Neural progenitor cell (in vitro differentiated cells): ENCODE data around the gene VPS72. TPM values are rescaled to one million over a fixed set of nuclear protein-coding genes. Genes with fewer than 3 reads are reported as not detected.

Experiments used
- DNase-seq: peaks from one replicate; pipeline ENCODE4 v3.0.0-alpha.2; 2016; ENCODE audit warnings: low spot score
- H2AFZ ChIP-seq: fragments of 200-600 bp; sonication (generic); replicated peaks from 2 replicates; pipeline ENCODE4 v1.6.1; 2016; ENCODE audit warnings: antibody characterized with exemption
- H3F3A ChIP-seq: fragments of 200-600 bp; sonication (generic); 2 replicates; pipeline ENCODE4 v1.6.1; 2016; ENCODE audit warnings: antibody characterized with exemption, low read depth
- H3K27ac ChIP-seq: fragments of 200-600 bp; sonication (generic); 2 replicates; pipeline ENCODE4 v1.5.1; 2016; ENCODE audit warnings: mild to moderate bottlenecking
- H3K27me3 ChIP-seq: fragments of 200-600 bp; sonication (generic); 2 replicates; pipeline ENCODE4 v1.6.1; 2016; ENCODE audit warnings: mild to moderate bottlenecking, moderate library complexity
- H3K36me3 ChIP-seq: fragments of 200-600 bp; sonication (generic); 2 replicates; pipeline ENCODE4 v1.5.1; 2016
- H3K4me1 ChIP-seq: fragments of 200-600 bp; sonication (generic); 2 replicates; pipeline ENCODE4 v1.6.1; 2016; ENCODE audit warnings: mixed run types
- H3K4me2 ChIP-seq: fragments of 200-600 bp; sonication (generic); 2 replicates; pipeline ENCODE4 v1.6.1; 2016
- H3K4me3 ChIP-seq: fragments of 200-600 bp; sonication (generic); 2 replicates; pipeline ENCODE4 v1.5.1; 2016
- H3K79me2 ChIP-seq: fragments of 200-600 bp; sonication (generic); 2 replicates; pipeline ENCODE4 v1.6.1; 2016; ENCODE audit warnings: low read depth
- H3K9ac ChIP-seq: fragments of 200-600 bp; sonication (generic); 2 replicates; pipeline ENCODE4 v1.6.1; 2016
- H3K9me3 ChIP-seq: fragments of 200-600 bp; sonication (generic); 2 replicates; pipeline ENCODE4 v1.5.1; 2016; ENCODE audit warnings: low read depth
- H4K20me1 ChIP-seq: fragments of 200-600 bp; sonication (generic); 2 replicates; pipeline ENCODE4 v1.6.1; 2016; ENCODE audit warnings: low read depth
- H3K27ac Mint-ChIP-seq: 3 replicates; pipeline ENCODE4 v1.8.0; 2021; ENCODE audit warnings: mixed read lengths
- H3K27me3 Mint-ChIP-seq: 2 replicates; pipeline ENCODE4 v1.8.0; 2022; ENCODE audit warnings: low read depth, mild to moderate bottlenecking, inconsistent platforms, moderate library complexity, mixed read lengths; ENCODE audit not compliant: insufficient read depth
- H3K36me3 Mint-ChIP-seq: 3 replicates; pipeline ENCODE4 v1.8.0; 2021; ENCODE audit warnings: mixed read lengths
- H3K4me1 Mint-ChIP-seq: 3 replicates; pipeline ENCODE4 v1.8.0; 2021; ENCODE audit warnings: mixed read lengths
- H3K4me3 Mint-ChIP-seq: 3 replicates; pipeline ENCODE4 v1.8.0; 2021; ENCODE audit warnings: mild to moderate bottlenecking, moderate library complexity, mixed read lengths
- H3K9me3 Mint-ChIP-seq: 3 replicates; pipeline ENCODE4 v1.8.0; 2020; ENCODE audit warnings: mixed read lengths
- EZH2 ChIP-seq: fragments of 200-600 bp; sonication (generic); IDR thresholded peaks from 2 replicates; pipeline ENCODE4 v1.6.1; 2017; ENCODE audit warnings: antibody characterized with exemption, mild to moderate bottlenecking, moderate library complexity
- EZH2phosphoT487 ChIP-seq: fragments of 200-600 bp; sonication (generic); IDR thresholded peaks from 2 replicates; pipeline ENCODE4 v1.6.1; 2017; ENCODE audit warnings: antibody characterized with exemption
- total RNA-seq: library from RNA; depleted of rRNA; stranded (reverse); fragments of >200 nt; gene quantifications from 2 replicates; pipeline ENCODE4 v1.2.3, GENCODE V29; 2015; ENCODE audit warnings: low replicate concordance
- TF ChIP-seq, protein P1 (sequence below): fragments of 200-600 bp; sonication (generic); IDR thresholded peaks from 2 replicates; pipeline ENCODE4 v1.5.1; 2017; ENCODE audit warnings: antibody characterized with exemption, mild to moderate bottlenecking

The VPS72 gene
- total RNA-seq, 1 donor from 2014 or later = 117 TPM

DNA sequence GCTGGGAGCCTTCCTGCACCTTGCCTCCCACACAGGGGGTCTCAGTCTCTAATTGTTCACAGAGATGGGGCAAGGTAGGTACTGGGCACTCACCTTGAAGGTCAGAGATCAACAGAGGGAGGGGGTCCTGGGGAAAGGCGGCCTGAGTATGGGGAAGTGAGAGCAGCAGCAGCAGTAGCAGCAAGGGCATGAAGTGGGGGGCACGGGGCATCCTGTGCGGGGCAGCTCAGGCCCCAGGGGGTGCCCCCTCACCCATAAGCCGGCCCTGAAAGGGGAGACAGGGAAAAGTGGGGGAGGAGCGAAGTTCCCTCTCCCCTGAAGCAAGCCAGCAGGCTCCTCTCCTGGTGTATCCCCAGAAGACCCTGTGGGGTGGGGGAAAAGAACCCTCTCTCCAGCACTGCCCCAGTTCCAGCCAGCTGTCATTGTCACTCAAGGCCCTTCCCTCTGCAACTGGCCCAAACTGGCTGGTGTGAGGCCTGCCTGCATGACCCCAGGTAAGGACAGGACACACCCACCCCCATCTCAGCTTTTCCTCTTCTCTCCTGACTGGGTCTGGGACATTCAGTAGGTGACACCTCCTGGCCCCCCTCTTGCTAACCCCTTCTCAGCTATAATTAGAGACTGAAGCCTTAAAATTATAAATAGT is 47.5 kb downstream of the VPS72 start:
- Mint-ChIP-seq H3K27me3 (peaks cover 16% of the 10 kb centered on the region), H3K9me3 (no peaks in the 10 kb centered on the region), H3K4me3 (peak overlapping the region; percentile 77), H3K27ac (peak overlapping the region; percentile 18), H3K36me3 (peaks cover 15% of the 10 kb centered on the region), H3K4me1 (peaks cover 37% of the 10 kb centered on the region)
- Histone ChIP-seq H3K4me3 (no peak overlapping the region), H3K27me3 (peaks cover 21% of the 10 kb centered on the region), H3K27ac (no peak overlapping the region), H4K20me1 (peaks cover 26% of the 10 kb centered on the region), H3K36me3 (no peaks in the 10 kb centered on the region), H3K4me1 (peaks cover 30% of the 10 kb centered on the region), H3K9me3 (no peaks in the 10 kb centered on the region), H3K4me2 (no peak overlapping the region), H3K79me2 (no peaks in the 10 kb centered on the region), H2AFZ (no peak overlapping the region), H3F3A (peaks cover 21% of the 10 kb centered on the region), H3K9ac (no peak overlapping the region)
- DNase-seq = peak; percentile 5
- TF ChIP-seq EZH2phosphoT487 (no peak), EZH2 (no peak)
- TF ChIP-seq, protein P1, sequence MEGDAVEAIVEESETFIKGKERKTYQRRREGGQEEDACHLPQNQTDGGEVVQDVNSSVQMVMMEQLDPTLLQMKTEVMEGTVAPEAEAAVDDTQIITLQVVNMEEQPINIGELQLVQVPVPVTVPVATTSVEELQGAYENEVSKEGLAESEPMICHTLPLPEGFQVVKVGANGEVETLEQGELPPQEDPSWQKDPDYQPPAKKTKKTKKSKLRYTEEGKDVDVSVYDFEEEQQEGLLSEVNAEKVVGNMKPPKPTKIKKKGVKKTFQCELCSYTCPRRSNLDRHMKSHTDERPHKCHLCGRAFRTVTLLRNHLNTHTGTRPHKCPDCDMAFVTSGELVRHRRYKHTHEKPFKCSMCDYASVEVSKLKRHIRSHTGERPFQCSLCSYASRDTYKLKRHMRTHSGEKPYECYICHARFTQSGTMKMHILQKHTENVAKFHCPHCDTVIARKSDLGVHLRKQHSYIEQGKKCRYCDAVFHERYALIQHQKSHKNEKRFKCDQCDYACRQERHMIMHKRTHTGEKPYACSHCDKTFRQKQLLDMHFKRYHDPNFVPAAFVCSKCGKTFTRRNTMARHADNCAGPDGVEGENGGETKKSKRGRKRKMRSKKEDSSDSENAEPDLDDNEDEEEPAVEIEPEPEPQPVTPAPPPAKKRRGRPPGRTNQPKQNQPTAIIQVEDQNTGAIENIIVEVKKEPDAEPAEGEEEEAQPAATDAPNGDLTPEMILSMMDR = no peak

DNA sequence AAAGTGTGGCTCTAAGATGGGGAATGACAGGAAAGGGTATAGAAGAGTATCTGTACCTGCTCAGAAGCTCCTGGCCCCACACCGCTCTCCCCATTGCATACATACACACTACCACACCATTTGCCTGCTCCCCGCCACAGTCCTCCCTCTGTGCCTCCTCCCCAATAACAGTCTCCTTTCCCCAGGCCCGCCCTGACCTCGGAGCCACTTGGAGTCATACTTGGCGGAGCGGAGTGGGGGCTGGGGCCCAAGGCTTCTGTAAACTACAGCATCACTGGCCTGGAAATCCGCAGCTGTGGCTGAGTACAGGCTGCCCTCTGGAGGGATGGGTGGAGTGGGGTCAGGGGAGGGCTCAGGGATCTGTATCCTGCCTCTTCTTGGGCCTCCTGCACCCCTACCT is 52.2 kb downstream of the VPS72 start:
- H3K9me3 Mint-ChIP-seq = no peaks in the 10 kb centered on the region
- H3K4me3 ChIP-seq = no peak overlapping the region
- no peak overlapping the region for H3K9ac ChIP-seq
- H3K9me3 ChIP-seq = no peaks in the 10 kb centered on the region
- no peak overlapping the region for H3K27ac Mint-ChIP-seq
- no peak overlapping the region for H3K4me3 Mint-ChIP-seq
- peaks cover 10% of the 10 kb centered on the region for H3K27me3 Mint-ChIP-seq
- H3K4me1 Mint-ChIP-seq = peaks cover 5% of the 10 kb centered on the region
- no peak for TF ChIP-seq EZH2
- TF ChIP-seq EZH2phosphoT487 = no peak
- TF ChIP-seq, protein P1 = no peak
- H3K27me3 ChIP-seq = peaks cover 19% of the 10 kb centered on the region
- H3K27ac ChIP-seq = no peak overlapping the region
- H2AFZ ChIP-seq = no peak overlapping the region
- H3F3A ChIP-seq = peaks cover 4% of the 10 kb centered on the region
- no peaks in the 10 kb centered on the region for H3K4me1 ChIP-seq
- H3K79me2 ChIP-seq = no peaks in the 10 kb centered on the region
- H3K36me3 ChIP-seq = no peaks in the 10 kb centered on the region
- H3K4me2 ChIP-seq = no peak overlapping the region
- H3K36me3 Mint-ChIP-seq = peaks cover 31% of the 10 kb centered on the region
- no peak for DNase-seq
- peaks cover 7% of the 10 kb centered on the region for H4K20me1 ChIP-seq

DNA sequence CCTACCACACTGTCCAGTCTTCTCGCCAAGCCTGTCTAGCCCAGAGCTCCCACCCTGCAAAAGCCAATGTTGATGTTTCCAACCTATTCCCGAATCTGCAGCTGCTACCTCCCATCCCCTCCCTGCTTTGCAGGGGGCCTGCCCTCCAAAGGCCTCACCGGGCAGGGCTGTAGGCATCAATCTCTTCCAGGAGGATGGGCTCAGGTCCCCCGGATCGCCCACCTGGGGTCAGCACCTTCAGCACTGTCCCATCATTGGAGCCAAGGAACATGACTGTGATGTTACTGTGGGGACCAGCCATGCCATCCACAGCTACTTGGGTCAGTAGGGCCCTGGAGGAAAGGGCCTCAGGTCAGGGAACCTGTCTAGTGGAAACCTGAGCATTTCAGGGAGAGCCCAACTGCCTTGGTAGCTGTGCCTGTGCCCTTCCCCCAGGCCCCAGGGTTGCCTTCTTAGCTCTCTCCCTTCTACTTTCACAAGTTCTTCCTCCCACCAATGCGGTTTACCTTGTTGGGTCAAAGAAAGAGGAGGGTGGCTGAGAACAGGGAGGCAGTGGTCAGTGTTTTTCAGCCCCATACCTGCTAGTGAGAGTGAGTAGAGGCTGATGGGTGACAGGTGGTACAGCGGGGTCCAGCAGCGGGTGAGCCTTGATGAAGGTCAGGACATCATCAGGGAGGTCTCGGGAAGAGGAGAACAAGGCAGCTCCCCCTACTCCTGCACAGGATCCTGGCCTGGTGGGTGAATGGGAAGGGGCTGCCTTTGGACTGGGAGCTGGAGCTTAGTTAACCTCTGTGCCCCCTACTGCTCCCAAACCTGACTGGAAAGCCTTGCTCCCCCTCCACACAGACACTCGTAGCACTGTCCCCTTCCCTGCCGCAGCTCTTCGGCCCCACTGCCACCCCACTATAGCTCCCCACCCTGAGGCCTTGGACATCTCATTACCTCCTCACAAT is 54.3 kb downstream of the VPS72 start:
- H3K36me3 Mint-ChIP-seq = peaks cover 34% of the 10 kb centered on the region
- H3K4me1 Mint-ChIP-seq = peaks cover 11% of the 10 kb centered on the region
- H3K4me3 Mint-ChIP-seq = peak overlapping the region; percentile 27
- no peak overlapping the region for H2AFZ ChIP-seq
- peaks cover 17% of the 10 kb centered on the region for H3K27me3 Mint-ChIP-seq
- peaks cover 40% of the 10 kb centered on the region for H3K27me3 ChIP-seq
- no peaks in the 10 kb centered on the region for H3K9me3 ChIP-seq
- no peaks in the 10 kb centered on the region for H3K36me3 ChIP-seq
- DNase-seq = no peak
- H3K9ac ChIP-seq = no peak overlapping the region
- no peak overlapping the region for H3K4me2 ChIP-seq
- no peak overlapping the region for H3K27ac ChIP-seq
- H3K4me3 ChIP-seq = no peak overlapping the region
- no peaks in the 10 kb centered on the region for H3K79me2 ChIP-seq
- no peaks in the 10 kb centered on the region for H3K9me3 Mint-ChIP-seq
- H3K27ac Mint-ChIP-seq = peak overlapping the region; percentile 60
- H4K20me1 ChIP-seq = no peaks in the 10 kb centered on the region
- TF ChIP-seq EZH2phosphoT487 (no peak), EZH2 (no peak)
- TF ChIP-seq, protein P1 = peak; percentile 10
- peaks cover 11% of the 10 kb centered on the region for H3K4me1 ChIP-seq
- peaks cover 17% of the 10 kb centered on the region for H3F3A ChIP-seq
